ENCODE measurements around the gene AHRR.
"Not testable (repeated sequence)": the region's sequence is repeated elsewhere in the genome, so short reads cannot be mapped to it uniquely, and the experiment has no call there.

AHRR gene

DNA sequence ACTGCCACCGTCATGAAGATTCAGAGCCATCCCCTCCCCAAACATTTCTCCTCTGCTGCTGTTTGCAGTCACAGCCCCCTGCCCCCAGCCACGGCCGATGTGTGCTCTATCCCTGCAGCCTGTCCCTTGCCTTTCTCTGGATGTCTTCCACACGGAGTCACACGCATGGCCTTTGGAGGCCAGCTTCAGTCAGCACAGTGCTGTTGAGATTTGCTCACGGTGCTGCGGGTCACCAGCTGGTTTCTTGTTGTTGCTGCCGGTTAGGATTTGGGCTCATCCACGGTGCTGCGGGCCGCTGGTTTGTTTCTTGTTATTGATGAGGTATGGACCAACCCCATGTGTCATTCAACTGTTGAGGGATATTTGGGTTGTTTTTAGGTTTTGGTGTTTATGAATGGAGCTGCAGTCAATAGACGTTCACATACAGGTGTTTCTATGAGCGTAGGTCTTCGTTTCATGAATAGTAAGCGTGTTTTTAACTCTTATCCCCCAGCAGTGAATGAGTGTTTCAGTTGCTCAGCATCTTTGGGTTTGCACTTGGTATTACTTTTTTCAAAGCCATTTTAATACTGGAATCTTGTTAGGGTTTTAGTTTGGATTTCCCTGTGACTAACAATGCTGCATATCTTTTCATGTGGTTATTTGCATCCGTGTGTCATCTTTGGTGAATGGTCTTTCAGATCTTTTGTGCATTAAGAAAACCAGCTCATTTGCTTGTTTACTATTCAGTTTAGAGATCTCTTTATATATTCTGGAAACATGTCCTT is 57.6 kb downstream of the AHRR start:
- DNase-seq (ENCODE audit: low read depth): no peak

DNA sequence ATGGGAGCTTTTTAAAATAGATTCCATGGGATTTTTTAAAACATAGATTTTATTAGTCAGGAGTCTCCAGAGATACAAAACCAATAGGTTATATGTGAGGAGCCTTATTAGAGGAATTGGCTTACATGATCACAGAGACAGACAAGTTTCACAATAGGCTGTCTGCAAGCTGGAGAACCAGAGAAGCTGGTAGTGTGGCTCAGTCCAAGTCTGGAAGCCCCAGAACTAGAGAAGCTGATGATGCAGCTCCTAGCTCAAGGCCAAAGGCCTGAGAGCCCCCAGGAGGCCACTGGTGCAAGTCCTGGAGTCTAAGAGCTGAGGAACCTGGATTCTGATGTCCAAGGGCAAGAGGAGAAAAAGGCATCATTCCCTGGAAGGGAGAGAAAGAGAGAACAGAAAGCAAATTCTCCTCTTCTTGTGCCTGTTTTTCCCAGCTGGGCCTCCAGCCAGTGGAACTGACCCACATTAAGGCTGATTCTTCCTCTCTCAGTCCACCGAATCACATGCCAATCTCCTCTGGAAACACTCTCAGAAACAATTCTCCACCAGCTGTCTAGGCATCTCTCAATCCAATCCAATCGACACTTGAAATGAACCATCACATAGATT is 59.3 kb downstream of the AHRR start:
- no peak for DNase-seq (ENCODE audit: low read depth)

DNA sequence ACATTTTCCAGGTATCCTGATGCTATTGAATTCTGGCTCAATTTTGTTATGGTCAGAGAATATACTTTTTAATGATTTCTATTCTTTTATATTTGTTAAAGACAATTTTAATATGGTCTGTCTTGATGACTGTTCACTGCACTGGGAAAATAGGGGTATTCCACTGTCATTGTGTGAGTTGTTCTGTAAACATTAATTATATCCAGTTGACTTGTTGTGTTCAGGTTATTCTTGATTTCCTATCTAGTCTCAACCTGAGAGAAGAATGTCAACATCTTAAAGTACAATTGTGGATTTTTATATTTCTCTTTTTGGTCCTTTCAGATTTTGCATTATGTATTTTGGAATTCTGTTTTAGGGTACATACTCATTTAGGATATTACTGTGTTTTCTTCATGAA is 61.6 kb downstream of the AHRR start:
- no peak for DNase-seq (ENCODE audit: low read depth)

DNA sequence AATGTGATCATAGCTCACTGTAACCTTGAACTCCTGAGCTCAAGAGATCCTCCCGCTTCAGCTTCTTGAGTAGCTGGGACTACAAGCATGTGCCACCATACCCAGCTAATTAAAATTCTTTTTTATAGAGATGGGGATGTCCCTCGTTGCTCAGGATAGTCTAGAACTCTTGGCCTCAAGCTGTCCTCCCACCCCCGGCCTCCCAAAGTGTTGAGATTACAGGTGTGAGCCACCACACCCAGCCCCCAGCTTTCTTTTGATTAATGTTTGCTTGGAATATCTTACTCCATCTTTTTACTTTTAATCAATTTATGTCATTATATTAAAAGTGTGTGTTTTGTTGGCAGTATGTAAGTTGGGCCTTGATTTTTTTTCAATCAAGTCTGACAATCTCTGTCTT is 62.1 kb downstream of the AHRR start:
- no peak for DNase-seq (ENCODE audit: low read depth)

DNA sequence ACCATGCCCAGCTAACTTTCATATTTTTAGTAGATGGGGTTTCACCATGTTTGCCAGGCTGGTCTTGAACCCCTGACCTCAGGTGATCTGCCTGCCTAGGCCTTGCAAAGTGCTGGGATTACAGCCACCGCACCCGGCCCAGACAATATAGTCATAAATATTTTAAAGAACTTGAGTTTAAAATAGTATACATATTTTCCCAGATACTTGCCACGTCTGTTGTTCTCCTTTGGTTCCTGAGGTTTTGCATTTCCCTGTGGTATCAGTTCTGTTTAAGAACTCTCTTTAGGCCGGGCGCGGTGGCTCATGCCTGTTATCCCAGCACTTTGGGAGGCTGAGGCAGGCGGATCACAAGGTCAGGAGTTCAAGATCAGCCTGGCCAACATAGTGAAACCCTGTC is 63.1 kb downstream of the AHRR start:
- not testable (repeated sequence) for DNase-seq (ENCODE audit: low read depth)

DNA sequence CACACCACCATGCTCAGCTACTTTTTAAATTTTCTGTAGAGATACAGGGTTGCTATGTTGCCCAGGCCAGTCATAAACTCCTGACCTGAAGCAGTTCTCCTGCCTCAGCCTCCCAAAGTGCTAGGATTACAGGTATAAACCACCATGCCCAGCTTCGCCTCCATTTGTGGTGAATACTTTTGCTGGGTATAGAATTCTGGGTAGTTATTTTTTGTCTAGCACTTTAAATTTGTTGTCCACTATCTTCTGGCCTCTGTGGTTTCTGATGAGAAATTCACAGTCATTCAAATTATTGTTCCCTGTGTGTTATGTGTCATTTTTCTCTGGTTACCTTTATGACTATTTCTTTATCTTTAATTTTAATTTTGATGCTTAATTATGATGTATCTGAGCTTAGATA is 63.8 kb downstream of the AHRR start:
- no peak for DNase-seq (ENCODE audit: low read depth)

DNA sequence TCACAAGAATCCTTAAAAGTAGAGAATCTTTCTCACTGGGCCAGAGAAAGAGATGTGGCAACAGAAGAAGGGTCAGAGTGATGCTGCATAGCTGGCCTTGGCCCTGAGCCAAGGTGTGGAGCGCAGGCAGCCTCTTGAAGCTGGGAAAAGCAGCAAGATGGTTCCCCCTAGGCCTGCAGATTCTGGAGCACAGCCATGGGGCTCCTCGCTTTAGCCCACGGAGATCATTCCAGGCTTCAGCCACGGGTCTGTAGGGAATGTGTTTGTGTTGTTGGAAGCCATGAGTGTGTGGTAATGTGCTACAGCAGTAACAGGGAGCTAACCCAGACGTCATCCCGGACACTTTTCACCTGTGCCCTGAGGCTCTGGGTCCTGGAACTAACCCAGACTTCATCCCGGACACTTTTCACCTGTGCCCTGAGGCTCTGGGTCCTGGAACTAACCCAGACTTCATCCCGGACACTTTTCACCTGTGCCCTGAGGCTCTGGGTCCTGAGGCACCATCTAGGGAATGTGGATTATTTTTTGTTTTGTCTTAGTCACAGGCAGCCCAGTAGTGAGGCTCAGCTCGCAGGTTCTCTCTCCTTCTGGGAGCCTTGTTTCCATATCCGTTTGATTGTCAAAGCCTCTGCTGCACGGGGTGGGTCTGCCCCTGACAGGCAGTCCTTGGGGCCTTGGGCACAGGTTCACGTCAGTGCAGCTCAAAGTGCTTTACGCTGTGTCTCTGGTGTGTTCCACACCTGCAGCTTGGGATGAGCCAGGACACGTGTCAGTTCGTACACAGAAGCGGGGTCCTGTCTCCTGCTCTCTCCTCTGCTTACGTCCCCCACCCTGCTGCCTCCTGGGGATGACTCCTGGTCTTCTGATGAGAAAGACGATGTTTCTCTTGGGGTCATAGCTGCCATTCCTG is 65.2 kb downstream of the AHRR start:
- no peak for DNase-seq (ENCODE audit: low read depth)

DNA sequence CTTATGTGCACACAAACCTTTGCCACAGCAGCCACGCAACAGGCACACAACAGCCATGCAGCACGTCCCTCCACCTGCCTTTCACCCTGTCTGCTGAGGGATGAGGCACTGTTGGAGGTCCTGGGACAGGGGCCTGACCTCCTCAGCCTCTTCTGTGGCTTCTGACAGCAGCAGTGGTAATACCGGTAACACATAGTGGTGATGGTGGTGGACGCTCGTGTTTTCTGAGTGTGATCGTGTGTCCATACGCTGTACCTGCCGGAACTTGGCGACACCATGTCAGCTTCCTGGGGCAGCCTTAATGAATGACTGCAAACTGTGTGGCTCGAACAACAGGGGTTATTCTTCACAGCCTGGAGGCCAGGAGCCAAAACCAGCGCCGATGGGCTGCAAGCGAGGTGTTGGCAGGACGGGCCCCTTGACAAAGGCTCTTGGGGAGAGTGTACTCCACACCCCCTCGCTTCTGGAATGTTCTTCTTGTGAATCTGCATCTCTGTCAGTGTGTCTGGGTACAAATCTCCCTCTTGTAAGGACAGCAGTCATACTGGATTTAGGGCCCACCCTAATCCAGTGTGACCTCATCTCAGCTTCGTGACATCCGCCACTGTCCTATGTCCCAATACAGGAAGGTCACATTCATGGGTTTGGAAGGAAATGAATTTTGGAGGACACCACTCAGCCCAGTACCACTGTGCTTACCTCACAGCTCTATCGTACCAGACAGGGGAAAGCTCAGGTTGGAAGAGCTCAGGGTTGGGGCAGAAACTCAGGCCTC is 66.2 kb downstream of the AHRR start:
- no peak for DNase-seq (ENCODE audit: low read depth)

DNA sequence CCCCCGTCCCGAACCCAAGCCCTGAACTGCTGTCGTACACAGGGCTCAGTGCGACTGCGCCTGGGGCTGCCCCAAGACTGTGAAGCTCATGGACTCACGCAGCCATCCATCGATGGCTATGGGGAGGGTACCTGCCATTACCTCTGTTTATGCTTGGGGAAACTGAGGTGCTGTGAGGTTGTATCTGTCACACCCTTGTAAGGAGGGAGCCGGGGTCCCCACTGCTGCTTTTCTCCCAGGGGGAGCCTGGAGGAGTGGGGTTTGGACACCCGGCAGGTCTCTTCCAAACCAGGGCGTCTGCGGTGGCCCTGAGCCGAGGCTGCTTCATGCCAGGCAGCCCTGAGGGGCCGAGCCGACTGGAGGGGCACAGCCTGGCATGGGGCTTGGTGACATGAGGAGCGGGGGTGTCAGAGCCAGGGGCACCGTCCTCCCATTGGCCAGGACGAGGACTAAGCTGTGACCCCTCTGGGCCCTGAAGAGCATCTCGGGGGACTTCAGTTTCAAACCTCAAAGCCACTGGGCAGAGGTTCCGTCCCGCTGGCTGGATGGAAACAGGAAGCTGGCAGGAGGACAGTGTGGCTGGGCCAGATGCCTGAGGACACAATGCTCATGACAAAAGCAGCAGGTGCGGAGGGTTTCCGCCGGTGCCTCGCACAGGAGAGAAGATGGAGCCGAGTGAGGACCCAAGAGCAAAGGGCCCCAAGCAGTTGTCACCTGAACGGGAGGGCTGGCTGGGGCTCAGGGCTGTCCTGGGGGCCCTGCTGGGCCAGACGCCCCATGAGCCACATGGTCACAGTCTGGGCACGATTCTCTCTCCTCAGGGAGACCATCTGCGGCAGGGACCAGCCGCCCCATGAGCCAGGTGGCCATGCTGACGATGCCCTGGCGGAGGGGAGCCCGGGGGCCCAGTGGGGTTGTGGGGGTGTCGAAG is 67.0 kb downstream of the AHRR start:
- DNase-seq (ENCODE audit: low read depth): no peak

DNA sequence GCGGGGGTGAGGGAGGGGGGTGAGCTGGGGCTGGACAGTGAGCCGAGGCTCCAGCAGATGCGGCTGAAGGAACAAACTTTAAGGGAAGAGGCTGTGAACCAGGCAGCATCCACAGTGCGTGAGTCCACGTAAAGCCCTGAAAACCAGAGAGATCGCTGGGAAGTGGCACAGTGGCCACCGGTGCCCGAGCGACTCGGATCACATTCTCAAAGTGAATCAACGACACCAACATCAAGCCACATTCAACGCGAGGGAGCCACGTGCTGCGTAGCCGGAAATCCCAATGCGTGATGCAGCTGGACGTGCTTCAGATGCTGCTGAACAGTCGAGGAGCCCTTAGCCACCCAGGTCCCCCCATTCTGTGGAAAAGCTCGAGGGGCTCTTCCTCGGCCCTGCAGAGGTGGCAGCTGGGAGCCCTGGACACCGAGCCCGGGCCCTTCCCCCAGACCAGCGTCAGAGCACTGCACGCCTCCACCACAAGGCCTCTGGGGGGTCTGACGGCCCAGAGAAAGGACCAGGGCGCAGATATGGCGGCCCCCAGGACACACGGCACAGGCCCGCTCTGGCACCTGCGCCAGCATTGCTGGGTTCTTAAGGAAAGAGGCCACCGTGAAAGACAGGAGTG is 67.8 kb downstream of the AHRR start:
- no peak for DNase-seq (ENCODE audit: low read depth)

DNA sequence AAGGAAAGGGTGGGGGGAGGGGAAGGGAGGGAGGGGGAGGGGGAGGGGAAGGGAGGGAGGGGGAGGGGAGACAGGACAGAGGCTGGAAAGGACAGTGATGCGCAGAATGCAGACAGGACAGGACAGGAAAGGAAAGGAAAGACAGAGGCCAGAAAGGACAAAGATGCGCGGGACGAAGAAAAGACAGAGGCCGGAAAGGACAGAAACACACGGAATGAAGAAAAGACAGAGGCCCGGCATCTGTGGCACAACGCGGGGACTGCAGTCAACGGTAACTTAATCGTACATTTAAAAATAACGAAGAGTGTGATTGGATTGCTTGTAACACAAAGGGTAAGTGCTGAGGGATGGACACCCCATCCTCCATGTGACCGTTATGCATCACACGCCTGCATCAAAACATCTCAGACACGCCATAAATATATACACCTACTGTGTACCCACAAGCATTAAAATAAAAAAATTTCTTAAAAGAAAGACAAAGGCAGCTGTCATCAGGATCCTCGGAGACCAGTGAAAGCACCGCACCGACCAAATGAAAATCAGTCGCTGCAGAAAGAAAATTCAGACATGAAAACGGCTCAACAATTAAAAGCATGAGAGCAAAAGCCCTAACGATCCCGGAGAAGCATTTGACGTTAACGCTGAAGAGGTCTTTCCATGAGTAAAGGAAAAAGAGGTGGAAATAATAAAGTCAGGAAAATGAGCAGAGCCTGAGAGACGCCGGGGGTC is 68.5 kb downstream of the AHRR start:
- DNase-seq (ENCODE audit: low read depth): no peak

DNA sequence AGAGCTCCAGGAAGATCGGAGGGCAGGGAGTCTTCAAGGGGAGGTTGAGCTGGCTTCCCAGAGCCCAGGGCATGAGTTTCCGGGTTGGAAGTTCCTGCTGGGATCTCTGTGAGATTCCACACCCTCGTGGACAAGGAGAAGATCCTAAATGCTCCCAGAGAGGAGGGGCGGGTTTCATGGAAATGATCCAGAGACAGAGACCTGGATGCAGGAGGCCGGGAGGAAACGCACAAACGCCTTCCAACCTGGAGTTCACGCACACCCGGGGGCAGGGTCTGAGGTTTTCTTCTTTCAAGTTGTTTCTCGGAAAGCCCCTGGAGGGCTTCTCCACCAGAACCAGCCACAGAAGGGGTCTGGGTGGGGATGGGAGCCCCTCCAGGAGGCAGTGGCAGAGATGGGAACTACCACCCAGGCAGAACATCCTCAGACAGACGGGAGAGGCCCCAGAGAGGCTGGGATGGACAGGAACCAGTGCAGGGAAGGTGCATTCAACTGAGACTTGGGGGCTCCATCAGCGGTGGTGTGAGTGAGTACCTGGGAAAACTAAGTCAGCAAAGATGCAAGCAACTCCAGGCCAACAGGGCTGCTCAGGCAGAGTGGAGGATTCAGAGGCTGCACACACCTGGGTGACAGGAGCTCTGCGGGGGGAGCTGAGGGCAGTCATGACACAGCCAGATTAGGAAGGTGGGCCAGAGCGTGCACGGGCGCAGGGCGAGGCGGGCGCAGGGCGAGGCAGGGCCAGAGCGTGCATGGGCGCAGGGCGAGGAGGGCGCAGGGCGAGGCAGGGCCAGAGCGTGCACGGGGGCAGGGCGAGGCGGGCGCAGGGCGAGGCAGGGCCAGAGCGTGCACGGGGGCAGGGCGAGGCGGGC is 69.3 kb downstream of the AHRR start:
- no peak for DNase-seq (ENCODE audit: low read depth)

DNA sequence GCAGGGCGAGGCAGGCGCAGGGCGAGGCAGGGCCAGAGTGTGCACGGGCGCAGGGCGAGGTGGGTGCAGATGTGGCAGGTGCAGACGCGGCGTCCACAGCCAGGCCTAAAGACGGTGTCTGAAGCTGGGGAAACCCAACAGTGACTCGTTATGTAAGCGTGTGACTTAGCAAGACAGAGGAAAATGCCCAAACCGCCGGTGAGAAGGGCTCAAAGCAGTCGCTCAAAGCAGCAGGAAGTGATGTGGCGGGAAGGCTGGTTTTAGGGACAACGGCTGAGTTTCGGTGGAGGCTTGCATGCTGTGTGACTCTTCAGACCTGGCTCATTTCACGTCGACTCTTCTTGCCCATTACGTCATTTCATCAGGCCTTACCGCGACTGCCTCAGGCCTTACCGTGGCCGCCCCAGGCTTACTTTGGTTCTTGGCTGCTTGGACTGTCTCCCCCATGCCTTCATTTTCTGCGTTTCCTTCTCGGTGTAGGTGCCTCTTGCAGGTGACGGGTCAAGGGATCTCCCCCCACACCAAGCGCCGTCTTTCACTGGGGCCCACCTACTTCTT is 71.0 kb downstream of the AHRR start:
- DNase-seq (ENCODE audit: low read depth): peak; percentile 43

DNA sequence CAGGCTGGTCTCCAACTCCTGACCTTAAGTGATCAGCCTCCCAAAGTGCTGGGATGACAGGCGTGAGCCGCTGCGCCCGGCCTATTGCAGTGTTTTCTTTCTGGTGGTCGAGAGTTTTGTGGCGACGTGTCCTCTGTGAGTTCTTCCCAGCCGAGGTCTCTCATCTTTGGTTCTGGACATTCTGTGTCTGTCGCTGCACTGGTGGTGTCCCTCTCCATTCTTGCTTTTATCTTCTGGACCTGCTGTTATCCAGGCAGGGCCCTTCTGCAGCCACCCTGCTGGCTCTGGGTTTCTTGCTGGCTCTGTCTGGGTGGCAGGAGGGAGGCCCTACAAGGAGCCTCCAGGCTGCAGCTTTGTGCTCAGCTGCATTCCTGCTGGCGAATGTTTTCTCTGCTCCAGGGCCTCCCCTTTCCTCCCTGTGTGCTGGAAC is 72.3 kb downstream of the AHRR start:
- DNase-seq (ENCODE audit: low read depth): no peak

DNA sequence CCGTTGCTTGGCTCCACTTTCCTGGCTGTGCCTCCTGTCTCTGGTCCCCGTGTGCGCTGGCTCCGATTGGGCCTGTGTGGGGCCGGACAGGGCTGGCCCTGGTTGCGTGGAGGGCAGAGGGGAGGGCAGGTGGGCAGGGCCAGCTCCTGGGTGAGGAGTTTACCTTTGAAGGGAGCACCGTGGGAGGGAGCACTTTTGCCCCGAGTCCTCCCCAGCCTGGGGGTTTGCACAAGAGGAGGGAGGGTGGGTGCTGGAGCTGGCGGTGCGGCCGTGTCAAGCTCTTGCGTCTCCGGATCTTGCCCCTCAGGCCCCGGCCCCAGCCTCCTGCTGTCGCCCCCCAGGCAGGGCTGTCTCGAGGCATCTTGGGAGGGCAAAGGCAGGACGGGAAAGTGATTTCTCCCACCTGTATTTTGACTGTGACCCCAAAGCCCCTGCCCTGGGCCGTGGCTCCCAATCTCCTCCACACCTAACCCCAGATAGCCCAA is 73.2 kb downstream of the AHRR start:
- no peak for DNase-seq (ENCODE audit: low read depth)

DNA sequence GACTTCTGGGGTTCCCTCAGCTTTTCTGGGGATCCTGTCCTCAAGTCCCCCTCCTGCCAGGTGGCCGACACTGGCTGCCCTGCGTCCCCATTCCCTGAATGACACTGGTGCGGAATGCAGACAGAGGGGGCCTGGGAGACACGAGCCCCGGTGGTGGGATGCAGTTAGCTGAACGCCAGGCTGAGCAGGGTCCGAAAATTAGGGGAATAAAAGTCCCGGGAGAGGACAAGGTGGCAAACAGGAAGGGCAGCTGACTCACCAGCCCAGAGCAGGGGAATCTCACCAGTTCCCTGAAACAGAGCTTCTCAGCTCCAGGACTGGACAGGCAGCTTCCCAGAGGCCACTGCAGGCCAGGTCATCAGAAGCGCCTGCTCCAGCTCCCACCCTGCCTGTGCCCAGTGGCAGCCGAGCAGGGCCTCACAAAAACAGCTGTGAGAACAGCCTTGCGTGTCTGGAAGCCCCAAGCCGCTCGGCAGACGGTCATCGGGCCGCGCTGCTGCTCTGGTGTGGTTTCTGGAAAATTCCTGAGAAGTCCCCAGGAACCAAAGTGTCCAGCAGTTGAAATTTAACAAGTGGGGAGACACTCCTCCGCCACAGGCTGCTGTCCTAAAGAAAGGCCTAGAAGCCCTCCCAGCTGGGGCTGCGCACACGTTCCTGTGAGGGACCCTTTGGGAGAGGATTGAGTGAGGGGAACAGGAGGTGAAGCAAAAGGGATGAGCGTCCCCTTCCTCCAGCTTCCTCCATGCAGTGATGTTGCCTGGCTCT is 73.8 kb downstream of the AHRR start:
- DNase-seq (ENCODE audit: low read depth): no peak

DNA sequence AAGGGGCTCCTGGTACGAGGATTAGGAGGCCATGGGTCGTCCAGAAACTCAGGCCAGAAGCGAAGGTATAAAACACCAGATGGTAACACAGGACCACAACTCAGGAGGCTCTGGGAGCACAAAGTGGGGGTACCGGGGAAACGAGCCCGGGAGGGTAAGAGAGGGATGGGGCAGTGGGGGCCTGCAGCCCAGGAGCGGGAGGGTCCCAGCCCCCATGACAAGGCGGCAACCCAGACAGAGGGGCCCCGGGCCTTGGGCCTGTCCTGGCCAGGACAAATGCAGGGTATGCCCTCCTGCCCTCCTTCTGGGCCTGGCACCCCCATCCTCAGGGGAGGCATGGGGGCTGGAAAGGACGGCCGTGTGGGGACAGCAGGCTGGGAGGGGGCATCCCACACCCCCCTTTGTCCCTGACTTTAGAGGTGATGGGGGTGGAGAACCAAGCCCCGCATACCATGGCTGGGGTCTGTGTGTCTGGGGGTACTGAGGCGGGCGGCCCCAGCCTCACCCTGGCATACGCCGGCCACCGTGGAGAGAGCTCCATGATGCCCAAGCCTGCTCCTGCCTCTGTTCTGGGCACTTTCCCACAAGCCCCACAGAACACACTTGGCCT is 74.5 kb downstream of the AHRR start:
- DNase-seq (ENCODE audit: low read depth): no peak
